ENCODE data around the gene PRKAR2B. TPM values are rescaled to one million over a fixed set of nuclear protein-coding genes. Genes with fewer than 3 reads are reported as not detected.
"Not testable (repeated sequence)": the region's sequence is repeated elsewhere in the genome, so short reads cannot be mapped to it uniquely, and the experiment has no call there.

Gene PRKAR2B
- total RNA-seq, 4 donors from 2014 or later: 33.1 to 54.6 (median 51.5) TPM

DNA sequence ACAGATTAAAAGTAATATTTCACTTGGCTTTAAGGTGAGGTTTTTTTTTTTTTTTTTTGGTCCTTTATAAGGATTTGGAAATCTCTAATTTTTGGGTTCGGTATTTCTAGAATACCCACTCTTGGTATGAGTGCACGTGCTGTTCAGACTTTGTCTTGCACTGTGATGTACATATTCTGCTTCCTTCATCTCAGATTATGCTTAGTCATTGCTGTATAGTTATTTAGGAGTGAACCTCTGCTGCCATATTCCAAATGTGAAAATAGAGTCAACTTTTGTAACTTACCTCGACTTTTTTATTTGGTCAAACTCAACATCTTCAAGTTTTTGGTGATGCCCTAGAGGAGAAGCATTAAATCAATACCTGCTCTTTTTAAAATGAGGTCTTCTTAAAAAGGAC is 84.2 kb downstream of the PRKAR2B start:
- no peak for DNase-seq (ENCODE audit: low spot score in 2 of 2)
- H3K4me1 ChIP-seq: peaks cover 0 to 8% (median 0%) of the 10 kb centered on the region in 4 donors
- no peaks in the 10 kb centered on the region for H3K27me3 ChIP-seq
- no peak overlapping the region for H3K4me3 ChIP-seq
- TF ChIP-seq POLR2A (IDR thresholded peaks at IDR 0.05) (no peak), EP300 (IDR thresholded peaks at IDR 0.05) (no peak)
- TF ChIP-seq, protein P1, sequence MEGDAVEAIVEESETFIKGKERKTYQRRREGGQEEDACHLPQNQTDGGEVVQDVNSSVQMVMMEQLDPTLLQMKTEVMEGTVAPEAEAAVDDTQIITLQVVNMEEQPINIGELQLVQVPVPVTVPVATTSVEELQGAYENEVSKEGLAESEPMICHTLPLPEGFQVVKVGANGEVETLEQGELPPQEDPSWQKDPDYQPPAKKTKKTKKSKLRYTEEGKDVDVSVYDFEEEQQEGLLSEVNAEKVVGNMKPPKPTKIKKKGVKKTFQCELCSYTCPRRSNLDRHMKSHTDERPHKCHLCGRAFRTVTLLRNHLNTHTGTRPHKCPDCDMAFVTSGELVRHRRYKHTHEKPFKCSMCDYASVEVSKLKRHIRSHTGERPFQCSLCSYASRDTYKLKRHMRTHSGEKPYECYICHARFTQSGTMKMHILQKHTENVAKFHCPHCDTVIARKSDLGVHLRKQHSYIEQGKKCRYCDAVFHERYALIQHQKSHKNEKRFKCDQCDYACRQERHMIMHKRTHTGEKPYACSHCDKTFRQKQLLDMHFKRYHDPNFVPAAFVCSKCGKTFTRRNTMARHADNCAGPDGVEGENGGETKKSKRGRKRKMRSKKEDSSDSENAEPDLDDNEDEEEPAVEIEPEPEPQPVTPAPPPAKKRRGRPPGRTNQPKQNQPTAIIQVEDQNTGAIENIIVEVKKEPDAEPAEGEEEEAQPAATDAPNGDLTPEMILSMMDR (IDR thresholded peaks at IDR 0.05): no peak
- WGBS, 2 donors: 92 to 95% methylated on average over 3 of the region's 3 CpGs
- H3K27ac ChIP-seq: no peak overlapping the region
- no peaks in the 10 kb centered on the region for H3K36me3 ChIP-seq
- no peaks in the 10 kb centered on the region for H3K9me3 ChIP-seq

DNA sequence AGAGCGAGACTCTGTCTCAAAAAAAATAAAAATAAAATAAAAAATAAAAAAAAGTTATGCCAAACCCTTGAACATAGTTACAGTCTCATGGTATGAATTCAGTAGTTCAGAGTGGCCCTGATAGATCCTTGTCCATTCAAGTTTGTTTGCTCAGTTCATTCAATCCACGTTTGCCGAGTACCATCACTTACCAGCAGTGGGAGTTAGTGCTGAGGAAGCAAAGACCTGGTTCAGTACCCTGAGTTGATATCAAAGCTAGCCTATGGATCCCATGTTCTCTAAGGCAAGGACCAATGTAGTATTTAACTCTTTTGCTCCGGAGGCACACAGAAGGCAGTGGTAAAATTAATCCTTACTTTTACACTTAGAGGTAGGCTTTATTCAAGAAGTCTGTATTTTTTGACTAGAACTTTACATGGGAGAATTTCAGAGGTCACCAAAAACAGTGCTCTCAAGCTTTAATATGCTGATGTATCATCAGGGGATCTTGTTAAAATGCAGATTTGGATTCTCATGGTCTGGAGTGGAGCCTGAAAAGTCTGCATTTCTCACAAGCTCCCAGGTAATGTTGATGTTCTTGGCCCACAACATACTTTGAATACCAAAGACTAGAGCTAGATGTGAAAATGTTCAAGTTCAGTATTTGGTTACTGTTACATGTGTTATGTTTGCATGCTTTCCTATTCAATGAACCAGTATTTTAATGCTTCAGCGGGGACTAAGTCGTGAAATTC is 86.1 kb downstream of the PRKAR2B start:
- 57 to 59% methylated on average over 6 of the region's 6 CpGs for WGBS, 2 donors
- no peak overlapping the region for H3K4me3 ChIP-seq
- no peaks in the 10 kb centered on the region for H3K9me3 ChIP-seq
- no peak for DNase-seq (ENCODE audit: low spot score in 2 of 2)
- peaks cover 0 to 8% (median 0%) of the 10 kb centered on the region in 4 donors for H3K4me1 ChIP-seq
- no peaks in the 10 kb centered on the region for H3K36me3 ChIP-seq
- TF ChIP-seq, protein P1 (IDR thresholded peaks at IDR 0.05): no peak
- TF ChIP-seq EP300 (IDR thresholded peaks at IDR 0.05): no peak
- no peak for TF ChIP-seq POLR2A (IDR thresholded peaks at IDR 0.05)
- H3K27me3 ChIP-seq: no peaks in the 10 kb centered on the region
- H3K27ac ChIP-seq: no peak overlapping the region

DNA sequence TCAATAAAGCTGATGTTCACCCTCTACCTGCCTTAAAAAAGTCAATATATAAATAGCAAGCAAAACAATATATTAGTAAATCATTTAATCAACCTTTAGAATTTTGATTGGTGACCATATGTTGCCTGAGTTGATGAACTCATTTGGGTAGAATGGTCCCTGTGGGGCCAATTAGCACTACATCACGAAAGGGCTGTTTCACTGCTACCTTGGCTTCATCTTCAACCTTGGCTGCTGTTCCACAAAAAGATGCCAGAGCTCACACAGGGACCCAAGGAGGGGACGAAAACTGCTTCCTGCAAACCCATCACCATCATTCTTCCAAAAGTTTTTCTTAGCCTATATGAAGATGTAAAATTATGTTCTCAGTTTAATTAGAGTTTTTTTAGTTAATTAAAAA is 88.9 kb downstream of the PRKAR2B start:
- DNase-seq (ENCODE audit: low spot score in 2 of 2): no peak
- WGBS, 2 donors: 75 to 78% methylated on average over 2 of the region's 2 CpGs
- H3K4me3 ChIP-seq: no peak overlapping the region
- no peaks in the 10 kb centered on the region for H3K36me3 ChIP-seq
- H3K9me3 ChIP-seq: no peaks in the 10 kb centered on the region
- TF ChIP-seq POLR2A (IDR thresholded peaks at IDR 0.05) (no peak), EP300 (IDR thresholded peaks at IDR 0.05) (no peak)
- TF ChIP-seq, protein P1 (IDR thresholded peaks at IDR 0.05): no peak
- no peaks in the 10 kb centered on the region for H3K27me3 ChIP-seq
- H3K4me1 ChIP-seq: no peaks in the 10 kb centered on the region
- no peak overlapping the region for H3K27ac ChIP-seq

DNA sequence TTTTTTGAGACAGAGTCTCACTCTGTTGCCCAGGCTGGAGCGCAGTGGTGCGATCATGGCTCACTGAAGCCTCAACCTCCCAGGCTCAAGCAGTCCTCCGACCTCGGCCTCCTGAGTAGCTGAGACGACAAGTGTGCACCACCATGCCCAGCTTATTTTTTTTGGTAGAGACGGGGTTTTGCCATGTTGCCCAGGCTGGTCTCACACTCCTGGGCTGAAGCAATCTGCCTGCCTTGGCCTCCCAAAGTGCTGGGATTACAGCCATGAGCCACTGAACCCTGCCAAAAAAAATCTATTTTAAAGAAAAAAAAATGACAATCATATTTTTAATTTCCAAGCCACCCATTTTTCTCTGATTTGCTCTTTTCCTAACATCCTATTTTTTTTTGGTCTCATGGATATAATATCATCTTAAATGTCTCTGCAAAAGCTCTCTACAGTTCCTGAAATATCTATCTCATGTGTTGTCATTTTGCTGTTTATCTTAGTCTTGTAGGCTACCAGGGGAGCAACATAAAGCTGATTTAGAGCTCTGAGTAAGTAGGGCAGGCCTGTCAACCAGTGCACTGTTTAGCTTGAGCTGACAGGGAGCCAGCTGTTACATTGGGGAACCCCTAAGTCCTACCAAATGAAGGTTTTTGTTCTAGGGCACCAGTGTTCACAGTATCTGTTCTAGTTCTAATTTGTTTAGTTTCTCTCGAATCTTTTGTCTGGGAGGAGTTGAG is 94.4 kb downstream of the PRKAR2B start:
- no peak overlapping the region for H3K27ac ChIP-seq
- H3K9me3 ChIP-seq: no peaks in the 10 kb centered on the region
- H3K4me3 ChIP-seq: no peak overlapping the region
- 85 to 89% methylated on average over 7 of the region's 7 CpGs for WGBS, 2 donors
- no peak for TF ChIP-seq POLR2A (IDR thresholded peaks at IDR 0.05)
- no peak for TF ChIP-seq EP300 (IDR thresholded peaks at IDR 0.05)
- TF ChIP-seq, protein P1 (IDR thresholded peaks at IDR 0.05): no peak
- DNase-seq (ENCODE audit: low spot score in 2 of 2): no peak
- no peaks in the 10 kb centered on the region for H3K4me1 ChIP-seq
- H3K36me3 ChIP-seq: no peaks in the 10 kb centered on the region
- H3K27me3 ChIP-seq: no peaks in the 10 kb centered on the region

DNA sequence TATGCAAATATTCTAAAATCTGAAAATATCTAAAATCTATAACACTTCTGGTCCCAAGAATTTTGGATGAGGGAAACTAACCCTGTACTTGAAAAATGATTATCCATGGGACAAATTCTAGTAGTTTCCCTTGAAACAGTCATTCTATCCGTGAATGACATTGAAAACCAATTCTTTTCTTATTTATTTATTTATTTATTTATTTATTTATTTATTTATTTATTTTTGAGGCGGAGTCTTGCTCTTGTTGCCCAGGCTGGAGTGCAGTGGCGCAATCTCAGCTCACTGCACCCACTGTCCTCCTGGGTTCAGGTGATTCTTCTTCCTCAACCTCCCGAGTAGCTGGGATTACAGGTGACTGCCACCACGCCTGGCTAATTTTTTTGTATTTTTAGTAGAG is 99.4 kb downstream of the PRKAR2B start:
- H3K27ac ChIP-seq; H3K27me3 ChIP-seq; H3K4me3 ChIP-seq; H3K36me3 ChIP-seq; DNase-seq (ENCODE audit: low spot score in 2 of 2); H3K9me3 ChIP-seq: not testable (repeated sequence)
- peaks cover 0 to 11% (median 0%) of the 10 kb centered on the region in 4 donors for H3K4me1 ChIP-seq
- WGBS, 2 donors: 84 to 89% methylated on average over 5 of the region's 5 CpGs

All from tibial nerve (tissue), 4 donors.